Kidney (tissue), 14 donors: ENCODE results near the gene DCHS1. TPM values are rescaled to one million over a fixed set of nuclear protein-coding genes. Genes with fewer than 3 reads are reported as not detected.

Experiments used
- DNase-seq, 5 donors: peaks; one replicate each; pipeline ENCODE4 v3.0.0-alpha.2; 2013 to 2020
- FAIRE-seq: peaks from 2 replicates; lab custom pipeline; 2012; peaks lifted over from hg19 to GRCh38; lab: Jason Lieb, UNC
- H3K27ac ChIP-seq, 2 donors: one replicate each; pipeline ENCODE4 v1.7.0; 2013; ENCODE audit warnings: low read depth in 2 of 2, low read length in 2 of 2, inconsistent platforms in 1 of 2
- H3K27me3 ChIP-seq: one replicate; pipeline ENCODE4 v1.7.1; 2013; ENCODE audit warnings: low read length, inconsistent platforms; ENCODE audit not compliant: control insufficient read depth, insufficient read depth
- H3K36me3 ChIP-seq, 3 donors: one replicate each; pipeline versions ENCODE4 v1.7.0 to v1.7.1; 2013; ENCODE audit warnings: low read length in 3 of 3, control low read depth in 1 of 3, inconsistent platforms in 1 of 3; ENCODE audit not compliant: insufficient read depth in 3 of 3, control insufficient read depth in 2 of 3
- H3K4me1 ChIP-seq, 3 donors: one replicate each; pipeline versions ENCODE4 v1.7.0 to v1.7.1; 2013; ENCODE audit warnings: low read length in 3 of 3, inconsistent platforms in 1 of 3, low read depth in 1 of 3; ENCODE audit not compliant: control insufficient read depth in 2 of 3, insufficient read depth in 2 of 3
- H3K4me3 ChIP-seq, 3 donors: one replicate each; pipeline versions ENCODE4 v1.7.0 to v1.8.1; 2013; ENCODE audit warnings: low read length in 3 of 3, control low read depth in 1 of 3, inconsistent platforms in 1 of 3
- H3K9ac ChIP-seq, 3 donors: one replicate each; pipeline versions ENCODE4 v1.7.0 to v1.7.1; 2013; ENCODE audit warnings: low read length in 3 of 3, control low read depth in 1 of 3, inconsistent platforms in 1 of 3
- H3K9me3 ChIP-seq, 3 donors: one replicate each; pipeline versions ENCODE4 v1.7.0 to v1.7.1; 2013; ENCODE audit warnings: low read length in 3 of 3, control low read depth in 1 of 3, inconsistent platforms in 1 of 3; ENCODE audit not compliant: control insufficient read depth in 2 of 3, insufficient read depth in 1 of 3
- intact Hi-C: fragments of 100-400 bp; cut with DNase I; formaldehyde crosslinking; loops from one replicate; pipeline ENCODE4 v1.11.1; 2022
- polyA plus RNA-seq: library from polyadenylated mRNA; stranded (reverse); fragments of 350-450 nt; fragmentation: Illumina TruSeq; extraction: RNeasy Lipid Tissue Mini Kit (QIAGEN cat#74804); gene quantifications from one replicate; pipeline ENCODE4 v1.2.3, GENCODE V29; 2014; ENCODE audit warnings: low read depth, low replicate concordance; ENCODE audit not compliant: insufficient read depth
- total RNA-seq: library from RNA; stranded (reverse); fragmentation: NEBNext Ultra II Directional; extraction: Animal tissue kit (Norgen Biotek cat#: 25700); gene quantifications from one replicate; pipeline ENCODE4 v1.2.1, GENCODE V29; 2021
- TF ChIP-seq, protein P1 (sequence below): IDR thresholded peaks from 3 replicates; pipeline ENCODE4 v1.5.1; 2012; ENCODE audit warnings: mild to moderate bottlenecking, moderate library complexity, borderline replicate concordance; ENCODE audit not compliant: insufficient read depth; ENCODE audit errors: extremely low read depth
- donor health status: control.
- donor health status: control.
- donor health status: control.
- donor health status: control.
- donor health status: control.
- donor health status: DM: yes; HTN: yes; CAD: no.
- donor health status: Normal renal cell carcinoma (clear cell type).

The DCHS1 gene
- total and polyA plus RNA-seq, 2 donors from 2014 or later, result 2.4 to 17.0 TPM

- Histone ChIP-seq H3K4me3 (no peak overlapping the region), H3K27ac (no peak overlapping the region), H3K27me3 (no peaks in the 10 kb centered on the region), H3K36me3 (peaks cover 13 to 35% (median 17%) of the 10 kb centered on the region in 3 donors), H3K9ac (no peak overlapping the region), H3K4me1 (peaks cover 0 to 18% (median 11%) of the 10 kb centered on the region in 3 donors), H3K9me3 (no peaks in the 10 kb centered on the region)
- no peak for FAIRE-seq
- intact Hi-C loops, result no loop called here
- TF ChIP-seq, protein P1, sequence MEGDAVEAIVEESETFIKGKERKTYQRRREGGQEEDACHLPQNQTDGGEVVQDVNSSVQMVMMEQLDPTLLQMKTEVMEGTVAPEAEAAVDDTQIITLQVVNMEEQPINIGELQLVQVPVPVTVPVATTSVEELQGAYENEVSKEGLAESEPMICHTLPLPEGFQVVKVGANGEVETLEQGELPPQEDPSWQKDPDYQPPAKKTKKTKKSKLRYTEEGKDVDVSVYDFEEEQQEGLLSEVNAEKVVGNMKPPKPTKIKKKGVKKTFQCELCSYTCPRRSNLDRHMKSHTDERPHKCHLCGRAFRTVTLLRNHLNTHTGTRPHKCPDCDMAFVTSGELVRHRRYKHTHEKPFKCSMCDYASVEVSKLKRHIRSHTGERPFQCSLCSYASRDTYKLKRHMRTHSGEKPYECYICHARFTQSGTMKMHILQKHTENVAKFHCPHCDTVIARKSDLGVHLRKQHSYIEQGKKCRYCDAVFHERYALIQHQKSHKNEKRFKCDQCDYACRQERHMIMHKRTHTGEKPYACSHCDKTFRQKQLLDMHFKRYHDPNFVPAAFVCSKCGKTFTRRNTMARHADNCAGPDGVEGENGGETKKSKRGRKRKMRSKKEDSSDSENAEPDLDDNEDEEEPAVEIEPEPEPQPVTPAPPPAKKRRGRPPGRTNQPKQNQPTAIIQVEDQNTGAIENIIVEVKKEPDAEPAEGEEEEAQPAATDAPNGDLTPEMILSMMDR, result no peak
- peak in 1 of 5 donors; percentile 25 for DNase-seq
Measured at GRCh38 chr11:6614446-6614845, 41.2 kb downstream of the DCHS1 start.

- FAIRE-seq (no peak), DNase-seq (peak in 1 of 5 donors; percentile 4)
- H3K27ac ChIP-seq, result peak overlapping the region in 1 of 2 donors; percentile 94
- intact Hi-C loops, result no loop called here
- TF ChIP-seq, protein P1, result no peak
- H3K4me3 ChIP-seq, result no peak overlapping the region
- H3K27me3 ChIP-seq, result no peaks in the 10 kb centered on the region
- peak overlapping the region in 1 of 3 donors; percentile 99 for H3K9ac ChIP-seq
- H3K4me1 ChIP-seq, result peaks cover 0 to 18% (median 11%) of the 10 kb centered on the region in 3 donors
- peaks cover 19 to 44% (median 27%) of the 10 kb centered on the region in 3 donors for H3K36me3 ChIP-seq
- no peaks in the 10 kb centered on the region for H3K9me3 ChIP-seq
Measured at GRCh38 chr11:6613496-6613895, 42.1 kb downstream of the DCHS1 start.

GRCh38 chr11:6612213-6613041, 43.2 kb downstream of the DCHS1 start, which contains the start of gene TAF10:
TAF10 (minus strand) TSS chr11:6612216; CDS start chr11:6612189, 27 bp downstream.
- peak within 1 kb of the TSS; percentile 94 to 100 for H3K27ac ChIP-seq
- no peaks in the 10 kb centered on the region for H3K27me3 ChIP-seq
- intact Hi-C loops, result no loop called here
- H3K4me1 ChIP-seq, result peaks cover 0 to 22% (median 18%) of the 10 kb centered on the region in 3 donors
- H3K9me3 ChIP-seq, result no peaks in the 10 kb centered on the region
- DNase-seq (peak; percentile 97 to 100 (median 97)), FAIRE-seq (peak; percentile 3)
- peak within 1 kb of the TSS; percentile 78 to 87 (median 84) for H3K4me3 ChIP-seq
- H3K36me3 ChIP-seq, result peaks cover 24 to 52% (median 34%) of the 10 kb centered on the region in 3 donors
- peak within 1 kb of the TSS; percentile 82 to 99 (median 84) for H3K9ac ChIP-seq
- TF ChIP-seq, protein P1, result peak; percentile 21
